CD14-positive monocyte (primary cell): ENCODE results near the gene MALRD1. TPM values are rescaled to one million over a fixed set of nuclear protein-coding genes. Genes with fewer than 3 reads are reported as not detected.

Experiments used
- DNase-seq, 3 donors: peaks; one replicate each; pipeline ENCODE4 v3.0.0-alpha.2; 2011 to 2022
- H2AFZ ChIP-seq: 2 replicates; pipeline ENCODE4 v1.6.0; 2012; ENCODE audit warnings: mild to moderate bottlenecking, low read depth, low read length, inconsistent platforms; ENCODE audit not compliant: insufficient read depth, poor library complexity, severe bottlenecking
- H3K27ac ChIP-seq, 2 donors: 1 replicate in 1 of 2; 2 replicates in 1 of 2; pipeline ENCODE4 v1.5.1; 2012 to 2013; ENCODE audit warnings: low read length in 2 of 2, control low read depth in 1 of 2, inconsistent platforms in 1 of 2, low read depth in 1 of 2, mild to moderate bottlenecking in 1 of 2
- H3K27me3 ChIP-seq, 2 donors: one replicate each; pipeline versions ENCODE4 v1.6.0 to v1.6.1; 2011 to 2013; ENCODE audit warnings: low read length in 2 of 2; ENCODE audit not compliant: control insufficient read depth in 2 of 2, insufficient read depth in 2 of 2
- H3K36me3 ChIP-seq, 2 donors: replicated peaks in 1 of 2; 1 replicate in 1 of 2; 2 replicates in 1 of 2; pipeline versions ENCODE4 v1.5.1 to v1.6.1; 2012 to 2013; ENCODE audit warnings: low read length in 2 of 2, control low read depth in 1 of 2, inconsistent platforms in 1 of 2, mild to moderate bottlenecking in 1 of 2; ENCODE audit not compliant: insufficient read depth in 2 of 2, control insufficient read depth in 1 of 2
- H3K4me1 ChIP-seq, 2 donors: 1 replicate in 1 of 2; 2 replicates in 1 of 2; pipeline versions ENCODE4 v1.5.1 to v1.6.1; 2012 to 2013; ENCODE audit warnings: low read length in 2 of 2, control low read depth in 1 of 2, inconsistent platforms in 1 of 2, mild to moderate bottlenecking in 1 of 2, moderate library complexity in 1 of 2; ENCODE audit not compliant: insufficient read depth in 2 of 2, control insufficient read depth in 1 of 2
- H3K4me2 ChIP-seq: replicated peaks from 2 replicates; pipeline ENCODE3; 2012; ENCODE audit warnings: low read length, moderate library complexity, mild to moderate bottlenecking; ENCODE audit not compliant: poor library complexity, severe bottlenecking; ENCODE audit errors: extremely low read depth
- H3K4me3 ChIP-seq, 3 experiments: fragments of 200-600 bp in 1 of 3; sonication (generic) in 1 of 3; replicated peaks in 1 of 3; 1 replicate in 2 of 3; 2 replicates in 1 of 3; pipeline ENCODE4 v1.5.1; 2011 to 2013; ENCODE audit warnings: low read length in 3 of 3, mild to moderate bottlenecking in 3 of 3, control low read depth in 2 of 3, low read depth in 2 of 3, inconsistent platforms in 1 of 3, moderate library complexity in 1 of 3
- H3K79me2 ChIP-seq: 2 replicates; pipeline ENCODE4 v1.6.0; 2012; ENCODE audit warnings: mild to moderate bottlenecking, control low read depth, inconsistent platforms, low read length, moderate library complexity; ENCODE audit not compliant: insufficient read depth
- H3K9ac ChIP-seq: 2 replicates; pipeline ENCODE4 v1.6.0; 2017; ENCODE audit warnings: low read length, mild to moderate bottlenecking; ENCODE audit not compliant: insufficient read depth, poor library complexity, severe bottlenecking
- H3K9me3 ChIP-seq, 2 donors: replicated peaks in 1 of 2; 1 replicate in 1 of 2; 2 replicates in 1 of 2; pipeline versions ENCODE4 v1.5.1 to v1.6.1; 2012 to 2013; ENCODE audit warnings: low read length in 2 of 2, control low read depth in 1 of 2; ENCODE audit not compliant: control insufficient read depth in 1 of 2, insufficient read depth in 1 of 2
- H4K20me1 ChIP-seq: 2 replicates; pipeline ENCODE4 v1.6.0; 2012; ENCODE audit warnings: mild to moderate bottlenecking, low read length, control low read depth, moderate library complexity; ENCODE audit not compliant: insufficient read depth
- H3K27ac Mint-ChIP-seq, 7 donors: one replicate each; pipeline ENCODE4 v1.8.0; 2020; ENCODE audit warnings: mild to moderate bottlenecking in 7 of 7, mixed read lengths in 7 of 7, moderate library complexity in 6 of 7, inconsistent platforms in 2 of 7
- H3K27me3 Mint-ChIP-seq, 3 donors: one replicate each; pipeline ENCODE4 v1.8.0; 2021 to 2022; ENCODE audit warnings: low read depth in 3 of 3, mild to moderate bottlenecking in 3 of 3, mixed read lengths in 3 of 3, moderate library complexity in 3 of 3, inconsistent platforms in 1 of 3
- H3K36me3 Mint-ChIP-seq, 2 donors: one replicate each; pipeline ENCODE4 v1.8.0; 2020; ENCODE audit warnings: mixed read lengths in 2 of 2, inconsistent platforms in 1 of 2, mild to moderate bottlenecking in 1 of 2
- H3K4me1 Mint-ChIP-seq: one replicate; pipeline ENCODE4 v1.8.0; 2020; ENCODE audit warnings: mild to moderate bottlenecking, mixed read lengths
- H3K4me3 Mint-ChIP-seq, 2 donors: one replicate each; pipeline ENCODE4 v1.8.0; 2020; ENCODE audit warnings: mild to moderate bottlenecking in 2 of 2, mixed read lengths in 2 of 2, moderate library complexity in 1 of 2
- H3K9me3 Mint-ChIP-seq, 7 donors: one replicate each; pipeline ENCODE4 v1.8.0; 2020 to 2022; ENCODE audit warnings: mixed read lengths in 7 of 7, mild to moderate bottlenecking in 6 of 7, moderate library complexity in 6 of 7, inconsistent platforms in 2 of 7
- WGBS: methylation state at CpG from one replicate; pipeline ENCODE4 v1.1.5; 2013; ENCODE audit warnings: missing lambda C conversion rate; ENCODE audit not compliant: insufficient coverage; 5-methylcytosine and 5-hydroxymethylcytosine counted together
- intact Hi-C, 2 donors: fragments of 100-400 bp; cut with micrococcal nuclease; formaldehyde crosslinking; loops; one replicate each; pipeline versions ENCODE4 v1.15.0 to v1.15.1; 2023
- polyA plus RNA-seq, 3 donors: library from polyadenylated mRNA; depleted of rRNA in 1 of 3; unstranded in 2 of 3; stranded (reverse) in 1 of 3; fragments of 300-500 nt in 2 of 3; fragments of >200 nt in 1 of 3; fragmentation: Illumina TruSeq in 2 of 3; gene quantifications; 1 replicate in 2 of 3; 2 replicates in 1 of 3; pipeline ENCODE4 v1.2.3, GENCODE V29; 2012 to 2021
- TF ChIP-seq, protein P1 (sequence below): fragments of 200-600 bp; IDR thresholded peaks from one replicate; pipeline ENCODE4 v1.8.0; 2022; ENCODE audit warnings: antibody characterized with exemption, mild to moderate bottlenecking

MALRD1 gene
- polyA plus RNA-seq, 3 donors, result not detected

DNA sequence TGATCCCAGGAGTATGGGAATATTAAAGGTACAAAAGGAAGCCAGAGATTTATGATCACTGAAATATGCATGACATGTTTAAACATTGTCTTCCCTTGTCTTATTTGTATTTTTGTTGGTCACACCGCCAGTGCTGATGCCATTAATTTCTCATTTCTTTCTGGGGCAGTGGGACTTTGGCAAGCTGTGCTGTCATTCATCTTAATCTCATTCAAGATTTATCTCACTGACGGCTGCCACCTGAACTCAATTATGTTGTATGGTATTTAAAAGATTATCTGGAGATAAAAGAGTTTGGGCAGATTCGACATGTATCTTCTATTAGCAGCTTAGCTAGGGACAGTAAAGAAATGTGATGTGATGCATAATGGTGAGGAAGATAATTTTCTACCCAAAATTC is 482.7 kb downstream of the MALRD1 start:
- no peaks in the 10 kb centered on the region for H4K20me1 ChIP-seq
- Mint-ChIP-seq H3K4me1 (peaks cover 2% of the 10 kb centered on the region), H3K27ac (no peak overlapping the region), H3K36me3 (no peaks in the 10 kb centered on the region), H3K9me3 (peaks cover 0 to 4% (median 2%) of the 10 kb centered on the region in 7 donors), H3K4me3 (no peak overlapping the region), H3K27me3 (no peaks in the 10 kb centered on the region)
- H3K27ac ChIP-seq, result no peak overlapping the region
- H3K4me2 ChIP-seq, result no peak overlapping the region
- no peaks in the 10 kb centered on the region for H3K27me3 ChIP-seq
- H3K36me3 ChIP-seq, result no peaks in the 10 kb centered on the region
- H3K4me3 ChIP-seq, result no peak overlapping the region
- no CpG with 5 or more reads among the region's 3 CpGs for WGBS
- no peak for DNase-seq
- no peaks in the 10 kb centered on the region for H3K79me2 ChIP-seq
- TF ChIP-seq, protein P1, sequence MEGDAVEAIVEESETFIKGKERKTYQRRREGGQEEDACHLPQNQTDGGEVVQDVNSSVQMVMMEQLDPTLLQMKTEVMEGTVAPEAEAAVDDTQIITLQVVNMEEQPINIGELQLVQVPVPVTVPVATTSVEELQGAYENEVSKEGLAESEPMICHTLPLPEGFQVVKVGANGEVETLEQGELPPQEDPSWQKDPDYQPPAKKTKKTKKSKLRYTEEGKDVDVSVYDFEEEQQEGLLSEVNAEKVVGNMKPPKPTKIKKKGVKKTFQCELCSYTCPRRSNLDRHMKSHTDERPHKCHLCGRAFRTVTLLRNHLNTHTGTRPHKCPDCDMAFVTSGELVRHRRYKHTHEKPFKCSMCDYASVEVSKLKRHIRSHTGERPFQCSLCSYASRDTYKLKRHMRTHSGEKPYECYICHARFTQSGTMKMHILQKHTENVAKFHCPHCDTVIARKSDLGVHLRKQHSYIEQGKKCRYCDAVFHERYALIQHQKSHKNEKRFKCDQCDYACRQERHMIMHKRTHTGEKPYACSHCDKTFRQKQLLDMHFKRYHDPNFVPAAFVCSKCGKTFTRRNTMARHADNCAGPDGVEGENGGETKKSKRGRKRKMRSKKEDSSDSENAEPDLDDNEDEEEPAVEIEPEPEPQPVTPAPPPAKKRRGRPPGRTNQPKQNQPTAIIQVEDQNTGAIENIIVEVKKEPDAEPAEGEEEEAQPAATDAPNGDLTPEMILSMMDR, result no peak
- no peaks in the 10 kb centered on the region for H3K4me1 ChIP-seq
- intact Hi-C loops, result no loop called here
- no peak overlapping the region for H2AFZ ChIP-seq
- peaks cover 0 to 2% of the 10 kb centered on the region in 2 donors for H3K9me3 ChIP-seq
- H3K9ac ChIP-seq, result no peak overlapping the region

DNA sequence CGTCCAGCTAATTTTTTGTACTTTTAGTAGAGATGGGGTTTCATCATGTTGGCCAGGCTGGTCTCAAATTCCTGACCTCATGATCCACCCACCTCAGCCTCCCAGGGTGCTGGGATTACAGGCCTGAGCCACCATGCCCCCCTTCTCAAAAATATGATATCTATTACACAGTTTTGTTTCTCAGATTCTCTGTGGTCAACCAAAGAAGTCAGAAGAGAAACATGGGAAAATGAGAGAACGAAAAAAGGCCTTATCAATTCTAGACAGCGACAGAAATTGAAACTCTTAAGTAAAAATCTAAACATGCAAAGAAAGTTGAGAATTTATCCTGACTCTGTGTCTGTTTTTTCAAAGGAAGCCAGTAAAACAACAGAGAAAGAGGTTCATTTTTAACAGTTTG is 483.8 kb downstream of the MALRD1 start:
- no peaks in the 10 kb centered on the region for H3K27me3 Mint-ChIP-seq
- H4K20me1 ChIP-seq, result no peaks in the 10 kb centered on the region
- no peak for DNase-seq
- no peaks in the 10 kb centered on the region for H3K4me1 ChIP-seq
- H3K79me2 ChIP-seq, result no peaks in the 10 kb centered on the region
- no peaks in the 10 kb centered on the region for H3K27me3 ChIP-seq
- H3K9me3 ChIP-seq, result peaks cover 0 to 2% of the 10 kb centered on the region in 2 donors
- no peak overlapping the region for H3K27ac ChIP-seq
- no peak overlapping the region for H3K9ac ChIP-seq
- peaks cover 0 to 4% (median 2%) of the 10 kb centered on the region in 7 donors for H3K9me3 Mint-ChIP-seq
- no peak overlapping the region for H3K4me3 Mint-ChIP-seq
- H3K4me3 ChIP-seq, result no peak overlapping the region
- WGBS, result no CpG with 5 or more reads among the region's 3 CpGs
- no peaks in the 10 kb centered on the region for H3K36me3 Mint-ChIP-seq
- no peak overlapping the region for H3K27ac Mint-ChIP-seq
- no peak overlapping the region for H2AFZ ChIP-seq
- intact Hi-C loops, result no loop called here
- TF ChIP-seq, protein P1, result no peak
- H3K36me3 ChIP-seq, result no peaks in the 10 kb centered on the region
- H3K4me1 Mint-ChIP-seq, result peaks cover 2% of the 10 kb centered on the region
- H3K4me2 ChIP-seq, result no peak overlapping the region
